PC-3 (cell line): Measurements from ENCODE around the gene CCSER2. TPM values are rescaled to one million over a fixed set of nuclear protein-coding genes. Genes with fewer than 3 reads are reported as not detected.

Experiments used
- ATAC-seq: fragments of 200-7000 bp; cut with Tn5 transposase; 2 replicates; pipeline ENCODE4 v1.9.1; 2020; ENCODE audit warnings: mild to moderate bottlenecking, moderate library complexity
- BruUV-seq: library from RNA; stranded (reverse); fragments of 400-500 nt; replicated peaks from 2 replicates; lab custom pipeline; 2021; lab: Mats Ljungman, UMichigan
- CTCF ChIA-PET: fragments of 300-600 bp; sonication (Branson Sonifier 250); formaldehyde crosslinking; loops from one replicate; lab custom pipeline; 2022; ENCODE audit warnings: antibody characterized with exemption; lab: Charles Lee
- POLR2A ChIA-PET: fragments of 300-600 bp; sonication (Branson Sonifier 250); formaldehyde crosslinking; loops from one replicate; lab custom pipeline; 2022; ENCODE audit warnings: antibody characterized with exemption; ENCODE audit not compliant: unreplicated experiment; lab: Charles Lee
- DNase-seq: peaks from one replicate; pipeline ENCODE4 v3.0.0-alpha.2; 2015
- H2AFZ ChIP-seq: fragments of 300-600 bp; sonication (generic); 2 replicates; pipeline ENCODE4 v1.6.0; 2016; ENCODE audit warnings: antibody characterized with exemption, low read length
- H3F3A ChIP-seq: fragments of 300-600 bp; sonication (generic); one replicate; pipeline ENCODE4 v1.6.0; 2017; ENCODE audit warnings: antibody characterized with exemption, low read length, control low read depth, mild to moderate bottlenecking; ENCODE audit not compliant: unreplicated experiment
- H3K27ac ChIP-seq: fragments of 300-600 bp; sonication (generic); 2 replicates; pipeline ENCODE4 v1.5.1; 2016; ENCODE audit warnings: mild to moderate bottlenecking, low read length
- H3K27me3 ChIP-seq: fragments of 300-600 bp; sonication (generic); 2 replicates; pipeline ENCODE4 v1.6.1; 2016; ENCODE audit warnings: low read length, mixed read lengths
- H3K36me3 ChIP-seq: fragments of 300-600 bp; sonication (generic); 2 replicates; pipeline ENCODE4 v1.6.1; 2016; ENCODE audit warnings: low read depth, mixed run types, low read length, mixed read lengths
- H3K4me1 ChIP-seq: fragments of 300-600 bp; sonication (generic); 2 replicates; pipeline ENCODE4 v1.5.1; 2016; ENCODE audit warnings: low read length; ENCODE audit not compliant: insufficient read depth
- H3K4me2 ChIP-seq: fragments of 300-600 bp; sonication (generic); 2 replicates; pipeline ENCODE4 v1.6.0; 2016; ENCODE audit warnings: low read length
- H3K4me3 ChIP-seq: fragments of 300-600 bp; sonication (generic); 2 replicates; pipeline ENCODE4 v1.5.1; 2016; ENCODE audit warnings: mild to moderate bottlenecking, low read length, mixed read lengths
- H3K79me2 ChIP-seq: fragments of 300-600 bp; sonication (generic); 2 replicates; pipeline ENCODE4 v1.6.1; 2017; ENCODE audit warnings: low read length, mixed read lengths
- H3K9ac ChIP-seq: fragments of 300-600 bp; sonication (generic); 2 replicates; pipeline ENCODE4 v1.6.0; 2016; ENCODE audit warnings: mild to moderate bottlenecking, low read length
- H3K9me2 ChIP-seq: fragments of 300-600 bp; sonication (generic); replicated peaks from 2 replicates; pipeline ENCODE4 v1.6.1; 2016; ENCODE audit warnings: mixed run types, low read length, mixed read lengths
- H3K9me3 ChIP-seq: fragments of 300-600 bp; sonication (generic); 2 replicates; pipeline ENCODE4 v1.6.1; 2016; ENCODE audit warnings: low read length, mixed read lengths
- H4K20me1 ChIP-seq: fragments of 300-600 bp; sonication (generic); 2 replicates; pipeline ENCODE4 v1.6.1; 2016; ENCODE audit warnings: low read length, mixed read lengths
- CTCF ChIP-seq: fragments of 300-600 bp; sonication (generic); conservative IDR thresholded peaks from 2 replicates; pipeline ENCODE4 v1.5.1; 2017; ENCODE audit warnings: antibody characterized with exemption, low read depth, mild to moderate bottlenecking, low read length
- EZH2 ChIP-seq: fragments of 300-600 bp; sonication (generic); IDR thresholded peaks from one replicate; pipeline ENCODE4 v1.6.1; 2017; ENCODE audit warnings: antibody characterized with exemption, mild to moderate bottlenecking, low read length; ENCODE audit not compliant: unreplicated experiment
- EZH2phosphoT487 ChIP-seq: fragments of 300-600 bp; sonication (generic); IDR thresholded peaks from 2 replicates; pipeline ENCODE4 v1.6.1; 2018; ENCODE audit warnings: mild to moderate bottlenecking, antibody characterized with exemption, low read length, borderline replicate concordance
- intact Hi-C: fragments of 100-400 bp; cut with micrococcal nuclease; formaldehyde crosslinking; loops from 2 replicates; pipeline ENCODE4 v1.9.0; 2023
- total RNA-seq: library from RNA; depleted of rRNA; stranded (reverse); fragments of >200 nt; gene quantifications from 2 replicates; pipeline ENCODE4 v1.2.3, GENCODE V29; 2014

CCSER2 gene
- total RNA-seq, 1 experiment from 2014 or later = 10.2 TPM

- H3K27me3 ChIP-seq = no peaks in the 10 kb centered on the region
- H3K4me1 ChIP-seq = peaks cover 4% of the 10 kb centered on the region
- no peaks in the 10 kb centered on the region for H3K9me2 ChIP-seq
- CTCF ChIA-PET = no interaction called here
- H3K36me3 ChIP-seq = no peaks in the 10 kb centered on the region
- H3F3A ChIP-seq = no peaks in the 10 kb centered on the region
- no TSS peak for BruUV-seq
- no peak overlapping the region for H3K4me2 ChIP-seq
- POLR2A ChIA-PET = no interaction called here
- intact Hi-C loops = no loop called here
- no peaks in the 10 kb centered on the region for H3K79me2 ChIP-seq
- no peak overlapping the region for H2AFZ ChIP-seq
- no peaks in the 10 kb centered on the region for H4K20me1 ChIP-seq
- H3K9me3 ChIP-seq = no peaks in the 10 kb centered on the region
- TF ChIP-seq CTCF = no peak
- no peak for TF ChIP-seq EZH2phosphoT487
- TF ChIP-seq EZH2 = no peak
- no peak overlapping the region for H3K9ac ChIP-seq
- H3K4me3 ChIP-seq = no peak overlapping the region
- no peak overlapping the region for H3K27ac ChIP-seq
- ATAC-seq (no peak), DNase-seq (no peak)
Observed at GRCh38 chr10:84510121-84510520, 181.7 kb downstream of the CCSER2 start.

DNA sequence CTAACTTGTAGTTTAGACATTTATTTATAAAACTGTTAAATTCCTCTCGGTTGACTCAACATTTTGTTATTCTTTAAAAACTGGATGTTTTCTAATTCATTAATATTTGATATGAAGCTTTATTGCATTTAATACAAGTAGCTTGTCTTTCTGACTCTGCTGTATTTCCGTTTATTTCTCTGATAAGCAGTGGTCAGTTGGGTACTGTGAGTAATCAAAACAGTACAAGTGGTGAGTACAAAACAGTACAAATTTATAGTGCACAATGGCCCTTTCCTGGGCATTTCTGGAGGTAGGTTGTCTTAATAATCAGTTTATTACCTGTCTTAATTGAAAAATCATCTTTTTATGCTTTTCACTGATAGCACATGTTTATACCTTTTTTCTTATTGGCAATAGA lies 182.7 kb downstream of the CCSER2 start:
- POLR2A ChIA-PET = no interaction called here
- H3K4me1 ChIP-seq = no peaks in the 10 kb centered on the region
- ATAC-seq (no peak), DNase-seq (no peak)
- H3K36me3 ChIP-seq = no peaks in the 10 kb centered on the region
- H3K4me2 ChIP-seq = no peak overlapping the region
- H3K79me2 ChIP-seq = no peaks in the 10 kb centered on the region
- no peaks in the 10 kb centered on the region for H3K9me3 ChIP-seq
- no peak overlapping the region for H3K27ac ChIP-seq
- no peak overlapping the region for H3K4me3 ChIP-seq
- TF ChIP-seq CTCF (no peak), EZH2 (no peak), EZH2phosphoT487 (no peak)
- BruUV-seq = no TSS peak
- no peaks in the 10 kb centered on the region for H3K9me2 ChIP-seq
- intact Hi-C loops = no loop called here
- CTCF ChIA-PET = no interaction called here
- H3K27me3 ChIP-seq = no peaks in the 10 kb centered on the region
- H4K20me1 ChIP-seq = no peaks in the 10 kb centered on the region
- H2AFZ ChIP-seq = no peak overlapping the region
- H3K9ac ChIP-seq = no peak overlapping the region
- H3F3A ChIP-seq = no peaks in the 10 kb centered on the region

DNA sequence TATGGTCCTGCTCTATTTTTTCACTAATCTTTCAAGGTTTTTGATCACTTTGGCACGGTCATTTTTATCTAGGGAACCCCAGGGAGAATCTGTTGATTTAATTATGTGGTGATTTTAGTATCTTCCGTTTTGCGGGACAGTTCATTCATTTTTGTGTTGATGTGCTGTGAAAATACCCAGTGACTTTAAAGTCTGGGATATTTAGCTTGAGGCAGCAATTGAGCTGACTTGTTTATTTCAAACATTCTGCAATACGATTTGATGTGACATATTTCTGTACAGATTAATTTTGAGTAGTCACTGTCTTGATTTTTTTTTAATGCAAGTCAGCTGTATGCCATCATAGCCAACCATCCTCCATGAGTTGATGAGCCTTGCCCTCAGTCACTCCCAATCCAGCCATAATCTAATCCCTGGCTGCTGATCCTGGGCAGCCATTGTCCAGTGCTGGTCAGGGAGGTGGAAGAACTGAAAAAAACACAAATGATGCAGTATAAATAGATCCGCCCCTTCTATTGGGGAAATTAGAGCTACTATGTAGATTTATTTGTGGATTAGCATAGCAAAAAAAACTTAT lies 183.4 kb downstream of the CCSER2 start:
- intact Hi-C loops = no loop called here
- ATAC-seq = no peak
- Histone ChIP-seq H2AFZ (no peak overlapping the region), H3K9ac (no peak overlapping the region), H3K27ac (no peak overlapping the region), H3K9me3 (no peaks in the 10 kb centered on the region), H3K27me3 (no peaks in the 10 kb centered on the region), H3K36me3 (no peaks in the 10 kb centered on the region), H3K4me1 (no peaks in the 10 kb centered on the region), H4K20me1 (no peaks in the 10 kb centered on the region), H3K79me2 (no peaks in the 10 kb centered on the region), H3F3A (no peaks in the 10 kb centered on the region), H3K9me2 (no peaks in the 10 kb centered on the region), H3K4me3 (no peak overlapping the region), H3K4me2 (no peak overlapping the region)
- no TSS peak for BruUV-seq
- DNase-seq = no peak
- TF ChIP-seq CTCF (no peak), EZH2 (no peak), EZH2phosphoT487 (no peak)
- CTCF ChIA-PET = no interaction called here
- POLR2A ChIA-PET = no interaction called here
